ENCODE results near the gene SPEN. TPM values are rescaled to one million over a fixed set of nuclear protein-coding genes. Genes with fewer than 3 reads are reported as not detected.

The SPEN gene
- total and polyA plus RNA-seq, 2 of the 13 experiments (the other 11 are each of a cell fraction or from before 2014, with no cell fraction given) = 4.8 to 14.0 TPM

DNA sequence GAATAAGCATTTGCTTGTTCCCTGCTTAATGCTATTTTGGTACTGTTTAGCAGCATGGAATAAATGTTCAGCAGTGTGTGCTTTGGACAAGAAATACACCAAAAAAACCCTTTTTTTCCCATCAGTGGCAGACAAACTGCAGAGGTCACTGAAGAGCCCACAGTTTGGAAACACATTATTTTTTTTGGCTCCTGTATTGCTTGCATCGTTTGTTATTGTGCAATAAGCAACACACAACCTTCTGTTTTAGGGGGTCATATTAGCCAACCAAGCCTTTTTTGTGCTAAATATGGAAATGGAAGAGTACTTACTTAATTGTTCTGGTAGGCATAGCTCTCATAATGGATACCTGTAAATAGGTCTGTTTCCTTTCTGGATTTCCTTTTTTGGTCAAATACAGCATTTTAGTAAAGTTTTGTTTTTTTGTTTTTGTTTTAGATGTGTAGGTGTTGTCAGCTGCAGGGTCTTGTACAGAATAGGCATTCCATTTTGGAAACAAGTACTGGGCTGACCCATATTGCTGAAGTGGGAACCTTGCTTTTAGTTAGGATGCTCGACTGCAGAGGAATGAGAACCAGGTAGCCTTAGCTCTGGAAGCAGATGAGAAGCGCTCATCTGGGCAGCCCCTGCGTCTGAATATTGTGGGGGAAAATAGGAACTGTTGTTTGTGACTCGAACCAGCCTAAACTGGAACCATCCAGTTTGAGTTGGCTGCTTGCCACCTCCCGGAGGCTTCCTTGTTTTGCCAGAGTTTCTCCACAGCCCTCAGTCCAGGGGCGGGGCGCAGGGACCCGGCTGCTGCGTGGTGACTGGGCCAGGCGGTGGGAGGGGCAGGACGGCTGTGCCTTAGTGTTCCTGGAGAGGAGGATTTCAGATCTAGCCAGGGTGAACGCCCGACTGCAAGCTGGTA lies 38.4 kb downstream of the SPEN start (continued):
- TF ChIP-seq, protein P1, sequence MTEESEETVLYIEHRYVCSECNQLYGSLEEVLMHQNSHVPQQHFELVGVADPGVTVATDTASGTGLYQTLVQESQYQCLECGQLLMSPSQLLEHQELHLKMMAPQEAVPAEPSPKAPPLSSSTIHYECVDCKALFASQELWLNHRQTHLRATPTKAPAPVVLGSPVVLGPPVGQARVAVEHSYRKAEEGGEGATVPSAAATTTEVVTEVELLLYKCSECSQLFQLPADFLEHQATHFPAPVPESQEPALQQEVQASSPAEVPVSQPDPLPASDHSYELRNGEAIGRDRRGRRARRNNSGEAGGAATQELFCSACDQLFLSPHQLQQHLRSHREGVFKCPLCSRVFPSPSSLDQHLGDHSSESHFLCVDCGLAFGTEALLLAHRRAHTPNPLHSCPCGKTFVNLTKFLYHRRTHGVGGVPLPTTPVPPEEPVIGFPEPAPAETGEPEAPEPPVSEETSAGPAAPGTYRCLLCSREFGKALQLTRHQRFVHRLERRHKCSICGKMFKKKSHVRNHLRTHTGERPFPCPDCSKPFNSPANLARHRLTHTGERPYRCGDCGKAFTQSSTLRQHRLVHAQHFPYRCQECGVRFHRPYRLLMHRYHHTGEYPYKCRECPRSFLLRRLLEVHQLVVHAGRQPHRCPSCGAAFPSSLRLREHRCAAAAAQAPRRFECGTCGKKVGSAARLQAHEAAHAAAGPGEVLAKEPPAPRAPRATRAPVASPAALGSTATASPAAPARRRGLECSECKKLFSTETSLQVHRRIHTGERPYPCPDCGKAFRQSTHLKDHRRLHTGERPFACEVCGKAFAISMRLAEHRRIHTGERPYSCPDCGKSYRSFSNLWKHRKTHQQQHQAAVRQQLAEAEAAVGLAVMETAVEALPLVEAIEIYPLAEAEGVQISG (CRISPR knock-in tag; IDR thresholded peaks at IDR 0.05) = peak; percentile 48; the same call in 1 of the 2 replicates
- TF ChIP-seq, protein P2, sequence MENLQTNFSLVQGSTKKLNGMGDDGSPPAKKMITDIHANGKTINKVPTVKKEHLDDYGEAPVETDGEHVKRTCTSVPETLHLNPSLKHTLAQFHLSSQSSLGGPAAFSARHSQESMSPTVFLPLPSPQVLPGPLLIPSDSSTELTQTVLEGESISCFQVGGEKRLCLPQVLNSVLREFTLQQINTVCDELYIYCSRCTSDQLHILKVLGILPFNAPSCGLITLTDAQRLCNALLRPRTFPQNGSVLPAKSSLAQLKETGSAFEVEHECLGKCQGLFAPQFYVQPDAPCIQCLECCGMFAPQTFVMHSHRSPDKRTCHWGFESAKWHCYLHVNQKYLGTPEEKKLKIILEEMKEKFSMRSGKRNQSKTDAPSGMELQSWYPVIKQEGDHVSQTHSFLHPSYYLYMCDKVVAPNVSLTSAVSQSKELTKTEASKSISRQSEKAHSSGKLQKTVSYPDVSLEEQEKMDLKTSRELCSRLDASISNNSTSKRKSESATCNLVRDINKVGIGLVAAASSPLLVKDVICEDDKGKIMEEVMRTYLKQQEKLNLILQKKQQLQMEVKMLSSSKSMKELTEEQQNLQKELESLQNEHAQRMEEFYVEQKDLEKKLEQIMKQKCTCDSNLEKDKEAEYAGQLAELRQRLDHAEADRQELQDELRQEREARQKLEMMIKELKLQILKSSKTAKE (CRISPR knock-in tag; IDR thresholded peaks at IDR 0.05; ENCODE audit: borderline replicate concordance) = no peak
- TF ChIP-seq, protein P3, sequence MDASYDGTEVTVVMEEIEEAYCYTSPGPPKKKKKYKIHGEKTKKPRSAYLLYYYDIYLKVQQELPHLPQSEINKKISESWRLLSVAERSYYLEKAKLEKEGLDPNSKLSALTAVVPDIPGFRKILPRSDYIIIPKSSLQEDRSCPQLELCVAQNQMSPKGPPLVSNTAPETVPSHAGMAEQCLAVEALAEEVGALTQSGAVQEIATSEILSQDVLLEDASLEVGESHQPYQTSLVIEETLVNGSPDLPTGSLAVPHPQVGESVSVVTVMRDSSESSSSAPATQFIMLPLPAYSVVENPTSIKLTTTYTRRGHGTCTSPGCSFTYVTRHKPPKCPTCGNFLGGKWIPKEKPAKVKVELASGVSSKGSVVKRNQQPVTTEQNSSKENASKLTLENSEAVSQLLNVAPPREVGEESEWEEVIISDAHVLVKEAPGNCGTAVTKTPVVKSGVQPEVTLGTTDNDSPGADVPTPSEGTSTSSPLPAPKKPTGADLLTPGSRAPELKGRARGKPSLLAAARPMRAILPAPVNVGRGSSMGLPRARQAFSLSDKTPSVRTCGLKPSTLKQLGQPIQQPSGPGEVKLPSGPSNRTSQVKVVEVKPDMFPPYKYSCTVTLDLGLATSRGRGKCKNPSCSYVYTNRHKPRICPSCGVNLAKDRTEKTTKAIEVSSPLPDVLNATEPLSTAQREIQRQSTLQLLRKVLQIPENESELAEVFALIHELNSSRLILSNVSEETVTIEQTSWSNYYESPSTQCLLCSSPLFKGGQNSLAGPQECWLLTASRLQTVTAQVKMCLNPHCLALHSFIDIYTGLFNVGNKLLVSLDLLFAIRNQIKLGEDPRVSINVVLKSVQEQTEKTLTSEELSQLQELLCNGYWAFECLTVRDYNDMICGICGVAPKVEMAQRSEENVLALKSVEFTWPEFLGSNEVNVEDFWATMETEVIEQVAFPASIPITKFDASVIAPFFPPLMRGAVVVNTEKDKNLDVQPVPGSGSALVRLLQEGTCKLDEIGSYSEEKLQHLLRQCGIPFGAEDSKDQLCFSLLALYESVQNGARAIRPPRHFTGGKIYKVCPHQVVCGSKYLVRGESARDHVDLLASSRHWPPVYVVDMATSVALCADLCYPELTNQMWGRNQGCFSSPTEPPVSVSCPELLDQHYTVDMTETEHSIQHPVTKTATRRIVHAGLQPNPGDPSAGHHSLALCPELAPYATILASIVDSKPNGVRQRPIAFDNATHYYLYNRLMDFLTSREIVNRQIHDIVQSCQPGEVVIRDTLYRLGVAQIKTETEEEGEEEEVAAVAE (CRISPR knock-in tag; IDR thresholded peaks at IDR 0.05; ENCODE audit: borderline replicate concordance) = no peak
- TF ChIP-seq, protein P4, sequence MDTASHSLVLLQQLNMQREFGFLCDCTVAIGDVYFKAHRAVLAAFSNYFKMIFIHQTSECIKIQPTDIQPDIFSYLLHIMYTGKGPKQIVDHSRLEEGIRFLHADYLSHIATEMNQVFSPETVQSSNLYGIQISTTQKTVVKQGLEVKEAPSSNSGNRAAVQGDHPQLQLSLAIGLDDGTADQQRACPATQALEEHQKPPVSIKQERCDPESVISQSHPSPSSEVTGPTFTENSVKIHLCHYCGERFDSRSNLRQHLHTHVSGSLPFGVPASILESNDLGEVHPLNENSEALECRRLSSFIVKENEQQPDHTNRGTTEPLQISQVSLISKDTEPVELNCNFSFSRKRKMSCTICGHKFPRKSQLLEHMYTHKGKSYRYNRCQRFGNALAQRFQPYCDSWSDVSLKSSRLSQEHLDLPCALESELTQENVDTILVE (CRISPR knock-in tag; IDR thresholded peaks at IDR 0.05) = no peak
- TF ChIP-seq HNF4G (IDR thresholded peaks at IDR 0.05; ENCODE audit: borderline replicate concordance, low read depth, low read length) (no peak), HNF4G (CRISPR knock-in tag; IDR thresholded peaks at IDR 0.05; ENCODE audit: borderline replicate concordance, low read depth) (no peak), PAX8 (CRISPR knock-in tag; IDR thresholded peaks at IDR 0.05; ENCODE audit: borderline replicate concordance) (no peak), ARNT2 (CRISPR knock-in tag; IDR thresholded peaks at IDR 0.05; ENCODE audit: low read depth) (0 out of 2 replicates have a peak, but pooled peaks have one; percentile 50), ZMYM3 (CRISPR knock-in tag; IDR thresholded peaks at IDR 0.05) (0 out of 2 replicates have a peak, but pooled peaks have one; percentile 23), KDM5B (CRISPR knock-in tag; IDR thresholded peaks at IDR 0.05; ENCODE audit: borderline replicate concordance) (0 out of 2 replicates have a peak, but pooled peaks have one; percentile 33), ZNF263 (CRISPR knock-in tag; IDR thresholded peaks at IDR 0.05) (no peak)
- TF ChIP-seq, protein P5, sequence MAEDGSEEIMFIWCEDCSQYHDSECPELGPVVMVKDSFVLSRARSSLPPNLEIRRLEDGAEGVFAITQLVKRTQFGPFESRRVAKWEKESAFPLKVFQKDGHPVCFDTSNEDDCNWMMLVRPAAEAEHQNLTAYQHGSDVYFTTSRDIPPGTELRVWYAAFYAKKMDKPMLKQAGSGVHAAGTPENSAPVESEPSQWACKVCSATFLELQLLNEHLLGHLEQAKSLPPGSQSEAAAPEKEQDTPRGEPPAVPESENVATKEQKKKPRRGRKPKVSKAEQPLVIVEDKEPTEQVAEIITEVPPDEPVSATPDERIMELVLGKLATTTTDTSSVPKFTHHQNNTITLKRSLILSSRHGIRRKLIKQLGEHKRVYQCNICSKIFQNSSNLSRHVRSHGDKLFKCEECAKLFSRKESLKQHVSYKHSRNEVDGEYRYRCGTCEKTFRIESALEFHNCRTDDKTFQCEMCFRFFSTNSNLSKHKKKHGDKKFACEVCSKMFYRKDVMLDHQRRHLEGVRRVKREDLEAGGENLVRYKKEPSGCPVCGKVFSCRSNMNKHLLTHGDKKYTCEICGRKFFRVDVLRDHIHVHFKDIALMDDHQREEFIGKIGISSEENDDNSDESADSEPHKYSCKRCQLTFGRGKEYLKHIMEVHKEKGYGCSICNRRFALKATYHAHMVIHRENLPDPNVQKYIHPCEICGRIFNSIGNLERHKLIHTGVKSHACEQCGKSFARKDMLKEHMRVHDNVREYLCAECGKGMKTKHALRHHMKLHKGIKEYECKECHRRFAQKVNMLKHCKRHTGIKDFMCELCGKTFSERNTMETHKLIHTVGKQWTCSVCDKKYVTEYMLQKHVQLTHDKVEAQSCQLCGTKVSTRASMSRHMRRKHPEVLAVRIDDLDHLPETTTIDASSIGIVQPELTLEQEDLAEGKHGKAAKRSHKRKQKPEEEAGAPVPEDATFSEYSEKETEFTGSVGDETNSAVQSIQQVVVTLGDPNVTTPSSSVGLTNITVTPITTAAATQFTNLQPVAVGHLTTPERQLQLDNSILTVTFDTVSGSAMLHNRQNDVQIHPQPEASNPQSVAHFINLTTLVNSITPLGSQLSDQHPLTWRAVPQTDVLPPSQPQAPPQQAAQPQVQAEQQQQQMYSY (CRISPR knock-in tag; IDR thresholded peaks at IDR 0.05) = peak; percentile 96
